GM19238 (cell line): ENCODE results near the gene SBF2.
"Not testable (repeated sequence)": the region's sequence is repeated elsewhere in the genome, so short reads cannot be mapped to it uniquely, and the experiment has no call there.

ENCODE experiments used
- DNase-seq: peaks from one replicate; pipeline ENCODE4 v3.0.0; 2011; ENCODE audit warnings: low spot score; ENCODE audit not compliant: insufficient read length

Gene SBF2

GRCh38 chr11:9753021-9753420 is 541.0 kb downstream of the SBF2 start:
- DNase-seq = no peak

- no peak for DNase-seq
These were observed 541.9 kb downstream of the SBF2 start for GRCh38 chr11:9752091-9752490.

- no peak for DNase-seq
These were observed 543.5 kb downstream of the SBF2 start for GRCh38 chr11:9750551-9750950.

GRCh38 chr11:9748361-9748970 is 545.6 kb downstream of the SBF2 start:
- peak; percentile 61 for DNase-seq

- DNase-seq = no peak
These were observed 546.2 kb downstream of the SBF2 start for GRCh38 chr11:9747828-9748227.

- DNase-seq = no peak
These were observed 546.8 kb downstream of the SBF2 start for GRCh38 chr11:9747229-9747628.

- DNase-seq = no peak
These were observed 548.4 kb downstream of the SBF2 start for GRCh38 chr11:9745411-9746211.

- not testable (repeated sequence) for DNase-seq
These were observed 550.5 kb downstream of the SBF2 start for GRCh38 chr11:9743512-9743911.

GRCh38 chr11:9741260-9741659 is 552.8 kb downstream of the SBF2 start:
- DNase-seq = no peak

GRCh38 chr11:9740202-9740883 is 553.7 kb downstream of the SBF2 start:
- no peak for DNase-seq

- no peak for DNase-seq
These were observed 554.7 kb downstream of the SBF2 start for GRCh38 chr11:9739123-9739900.

- no peak for DNase-seq
These were observed 555.3 kb downstream of the SBF2 start for GRCh38 chr11:9738707-9739106.

- no peak for DNase-seq
These were observed 555.9 kb downstream of the SBF2 start for GRCh38 chr11:9738116-9738515.

GRCh38 chr11:9736365-9736764 is 557.7 kb downstream of the SBF2 start:
- no peak for DNase-seq

- no peak for DNase-seq
These were observed 558.1 kb downstream of the SBF2 start for GRCh38 chr11:9735919-9736318.

- DNase-seq = no peak
These were observed 558.8 kb downstream of the SBF2 start for GRCh38 chr11:9735236-9735635.

GRCh38 chr11:9733212-9733611 is 560.8 kb downstream of the SBF2 start:
- no peak for DNase-seq

GRCh38 chr11:9732453-9732852 is 561.6 kb downstream of the SBF2 start:
- DNase-seq = no peak

- no peak for DNase-seq
These were observed 562.8 kb downstream of the SBF2 start for GRCh38 chr11:9731256-9731655.
